Measurements from ENCODE around the gene TFCP2L1.

Gene TFCP2L1

GRCh38 chr2:121281107-121281506 is 3.9 kb downstream of the TFCP2L1 start:
- Histone ChIP-seq H3K4me3 (ENCODE audit: low read length in 2 of 2) (no peak overlapping the region), H3K27ac (replicated peaks; ENCODE audit: low read length) (no peak overlapping the region), H3K27me3 (ENCODE audit: control insufficient read depth in 3 of 3, insufficient read depth in 3 of 3, low read depth in 1 of 3, low read length in 3 of 3) (peaks cover 13 to 57% (median 32%) of the 10 kb centered on the region in 3 experiments), H2BK5ac (ENCODE audit: low read length) (no peak overlapping the region), H4K8ac (ENCODE audit: low read depth, low read length) (no peak overlapping the region), H3K4me2 (ENCODE audit: insufficient read depth, low read length, poor library complexity, severe bottlenecking) (no peak overlapping the region), H3K14ac (ENCODE audit: low read length) (no peak overlapping the region), H2AK5ac (ENCODE audit: low read depth, low read length) (no peak overlapping the region), H2BK12ac (ENCODE audit: low read length) (no peak overlapping the region), H4K91ac (ENCODE audit: low read depth, low read length, poor library complexity) (no peak overlapping the region), H2BK15ac (ENCODE audit: low read length) (no peak overlapping the region), H3K9ac (ENCODE audit: low read depth, low read length, poor library complexity) (no peak overlapping the region), H3K79me1 (ENCODE audit: low read depth, low read length) (no peaks in the 10 kb centered on the region), H2AFZ (ENCODE audit: low read length) (no peak overlapping the region), H3K4me1 (ENCODE audit: control insufficient read depth in 2 of 2, insufficient read depth in 1 of 2, low read depth in 1 of 2, low read length in 2 of 2) (no peaks in the 10 kb centered on the region), H3K4ac (ENCODE audit: low read length) (no peak overlapping the region), H3K9me3 (replicated peaks in 1 of 2; ENCODE audit: control insufficient read depth in 2 of 2, insufficient read depth in 1 of 2, low read depth in 1 of 2, low read length in 2 of 2) (no peaks in the 10 kb centered on the region), H3K23ac (ENCODE audit: low read depth, low read length, poor library complexity) (no peak overlapping the region), H3K36me3 (replicated peaks in 1 of 2; ENCODE audit: control insufficient read depth in 2 of 2, insufficient read depth in 2 of 2, low read length in 2 of 2) (no peaks in the 10 kb centered on the region), H2BK120ac (ENCODE audit: low read depth, low read length) (no peak overlapping the region), H3K18ac (ENCODE audit: low read length) (no peak overlapping the region)
- DNase-seq (ENCODE audit: low spot score) = no peak
- no CpG with 5 or more reads among the region's 19 CpGs for WGBS, 2 donors (ENCODE audit: extremely low coverage in 2 of 2, insufficient read length in 2 of 2, insufficient replicate concordance in 1 of 2)

DNA sequence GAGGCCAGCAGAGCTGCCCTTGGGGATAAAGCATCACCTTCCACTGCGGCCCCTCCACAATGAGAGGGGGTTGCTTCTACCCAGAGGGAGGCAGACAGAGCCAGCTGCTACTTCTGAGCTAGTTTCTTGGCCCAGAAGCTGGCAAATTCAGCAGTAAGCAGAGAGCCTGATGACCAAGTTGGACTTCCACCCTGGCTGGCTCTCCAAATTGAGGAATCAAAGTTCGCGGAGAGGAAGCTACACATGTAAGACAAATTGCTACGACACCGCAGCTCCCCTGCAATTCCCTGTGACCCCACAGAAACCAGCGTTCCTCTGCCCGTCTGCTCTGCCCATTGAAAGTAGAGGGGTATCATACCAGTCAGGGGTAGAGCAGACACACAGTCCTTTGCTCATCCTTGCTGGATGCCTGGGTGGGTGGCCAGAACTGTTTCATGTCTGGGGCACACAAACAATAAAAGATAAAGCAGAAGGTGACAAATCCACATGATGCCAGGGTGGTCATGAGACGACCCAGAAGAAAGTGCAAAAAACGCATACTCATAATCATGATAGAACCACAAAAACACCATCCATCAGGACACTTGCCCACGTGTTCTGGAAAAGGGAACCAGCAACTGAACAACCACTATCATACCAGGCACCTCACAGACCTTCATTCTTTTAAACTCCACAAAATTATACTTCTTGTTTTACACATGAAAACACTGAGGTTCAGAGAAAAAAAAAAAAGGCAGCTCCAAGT is 5.4 kb downstream of the TFCP2L1 start:
- H2AFZ ChIP-seq (ENCODE audit: low read length) = no peak overlapping the region
- no peak overlapping the region for H4K91ac ChIP-seq (ENCODE audit: low read depth, low read length, poor library complexity)
- WGBS, 2 donors (ENCODE audit: extremely low coverage in 2 of 2, insufficient read length in 2 of 2, insufficient replicate concordance in 1 of 2) = no CpG with 5 or more reads among the region's 10 CpGs
- no peak overlapping the region for H3K4me3 ChIP-seq (ENCODE audit: low read length in 2 of 2)
- H3K14ac ChIP-seq (ENCODE audit: low read length) = no peak overlapping the region
- no peaks in the 10 kb centered on the region for H3K4me1 ChIP-seq (ENCODE audit: control insufficient read depth in 2 of 2, insufficient read depth in 1 of 2, low read depth in 1 of 2, low read length in 2 of 2)
- peaks cover 6 to 42% (median 20%) of the 10 kb centered on the region in 3 experiments for H3K27me3 ChIP-seq (ENCODE audit: control insufficient read depth in 3 of 3, insufficient read depth in 3 of 3, low read depth in 1 of 3, low read length in 3 of 3)
- H3K27ac ChIP-seq (replicated peaks; ENCODE audit: low read length) = no peak overlapping the region
- H2BK15ac ChIP-seq (ENCODE audit: low read length) = no peak overlapping the region
- H3K23ac ChIP-seq (ENCODE audit: low read depth, low read length, poor library complexity) = no peak overlapping the region
- no peak overlapping the region for H2AK5ac ChIP-seq (ENCODE audit: low read depth, low read length)
- no peak overlapping the region for H2BK120ac ChIP-seq (ENCODE audit: low read depth, low read length)
- no peak overlapping the region for H3K9ac ChIP-seq (ENCODE audit: low read depth, low read length, poor library complexity)
- no peak overlapping the region for H2BK12ac ChIP-seq (ENCODE audit: low read length)
- H3K4me2 ChIP-seq (ENCODE audit: insufficient read depth, low read length, poor library complexity, severe bottlenecking) = no peak overlapping the region
- no peaks in the 10 kb centered on the region for H3K79me1 ChIP-seq (ENCODE audit: low read depth, low read length)
- H2BK5ac ChIP-seq (ENCODE audit: low read length) = no peak overlapping the region
- H3K4ac ChIP-seq (ENCODE audit: low read length) = no peak overlapping the region
- H3K18ac ChIP-seq (ENCODE audit: low read length) = no peak overlapping the region
- no peaks in the 10 kb centered on the region for H3K36me3 ChIP-seq (replicated peaks in 1 of 2; ENCODE audit: control insufficient read depth in 2 of 2, insufficient read depth in 2 of 2, low read length in 2 of 2)
- no peak overlapping the region for H4K8ac ChIP-seq (ENCODE audit: low read depth, low read length)
- no peak for DNase-seq (ENCODE audit: low spot score)
- H3K9me3 ChIP-seq (replicated peaks in 1 of 2; ENCODE audit: control insufficient read depth in 2 of 2, insufficient read depth in 1 of 2, low read depth in 1 of 2, low read length in 2 of 2) = no peaks in the 10 kb centered on the region

DNA sequence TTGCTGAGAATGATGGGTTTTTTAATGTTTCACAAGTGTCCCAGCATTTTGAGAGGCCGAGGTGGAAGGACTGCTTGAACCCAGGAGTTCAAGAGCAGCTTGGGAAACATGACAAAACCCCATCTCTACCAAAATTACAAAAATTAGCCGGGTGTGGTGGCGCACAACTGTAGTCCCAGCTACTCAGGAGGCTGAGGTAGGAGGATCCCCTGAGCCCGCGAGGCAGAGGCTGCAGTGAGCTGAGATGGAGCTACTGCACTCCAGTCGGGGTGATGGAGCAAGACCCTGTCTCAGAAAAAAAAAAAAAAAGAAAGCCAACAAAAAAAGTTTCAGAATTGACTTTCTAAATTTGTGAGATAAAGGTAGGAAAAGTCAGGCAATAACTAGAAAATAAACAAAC is 8.7 kb downstream of the TFCP2L1 start:
- Histone ChIP-seq H2AK5ac (ENCODE audit: low read depth, low read length) (no peak overlapping the region), H3K36me3 (replicated peaks in 1 of 2; ENCODE audit: control insufficient read depth in 2 of 2, insufficient read depth in 2 of 2, low read length in 2 of 2) (no peaks in the 10 kb centered on the region), H2BK5ac (ENCODE audit: low read length) (no peak overlapping the region), H3K27ac (replicated peaks; ENCODE audit: low read length) (no peak overlapping the region), H3K23ac (ENCODE audit: low read depth, low read length, poor library complexity) (no peak overlapping the region), H3K18ac (ENCODE audit: low read length) (no peak overlapping the region), H2BK120ac (ENCODE audit: low read depth, low read length) (no peak overlapping the region), H2BK12ac (ENCODE audit: low read length) (no peak overlapping the region), H3K4me3 (ENCODE audit: low read length in 2 of 2) (no peak overlapping the region), H2AFZ (ENCODE audit: low read length) (no peak overlapping the region), H3K9ac (ENCODE audit: low read depth, low read length, poor library complexity) (no peak overlapping the region), H4K8ac (ENCODE audit: low read depth, low read length) (no peak overlapping the region), H3K79me1 (ENCODE audit: low read depth, low read length) (no peaks in the 10 kb centered on the region), H3K4me1 (ENCODE audit: control insufficient read depth in 2 of 2, insufficient read depth in 1 of 2, low read depth in 1 of 2, low read length in 2 of 2) (no peaks in the 10 kb centered on the region), H2BK15ac (ENCODE audit: low read length) (no peak overlapping the region), H3K4ac (ENCODE audit: low read length) (no peak overlapping the region), H3K4me2 (ENCODE audit: insufficient read depth, low read length, poor library complexity, severe bottlenecking) (no peak overlapping the region), H3K27me3 (ENCODE audit: control insufficient read depth in 3 of 3, insufficient read depth in 3 of 3, low read depth in 1 of 3, low read length in 3 of 3) (peaks cover 0 to 36% (median 0%) of the 10 kb centered on the region in 3 experiments), H3K14ac (ENCODE audit: low read length) (no peak overlapping the region), H4K91ac (ENCODE audit: low read depth, low read length, poor library complexity) (no peak overlapping the region), H3K9me3 (replicated peaks in 1 of 2; ENCODE audit: control insufficient read depth in 2 of 2, insufficient read depth in 1 of 2, low read depth in 1 of 2, low read length in 2 of 2) (no peaks in the 10 kb centered on the region)
- no peak for DNase-seq (ENCODE audit: low spot score)
- WGBS, 2 donors (ENCODE audit: extremely low coverage in 2 of 2, insufficient read length in 2 of 2, insufficient replicate concordance in 1 of 2) = no CpG with 5 or more reads among the region's 6 CpGs

- WGBS, 2 donors (ENCODE audit: extremely low coverage in 2 of 2, insufficient read length in 2 of 2, insufficient replicate concordance in 1 of 2) = no CpG with 5 or more reads among the region's 3 CpGs
- H3K18ac ChIP-seq (ENCODE audit: low read length) = no peak overlapping the region
- no peaks in the 10 kb centered on the region for H3K36me3 ChIP-seq (replicated peaks in 1 of 2; ENCODE audit: control insufficient read depth in 2 of 2, insufficient read depth in 2 of 2, low read length in 2 of 2)
- H3K79me1 ChIP-seq (ENCODE audit: low read depth, low read length) = no peaks in the 10 kb centered on the region
- no peak overlapping the region for H2BK15ac ChIP-seq (ENCODE audit: low read length)
- H3K27ac ChIP-seq (replicated peaks; ENCODE audit: low read length) = no peak overlapping the region
- no peak overlapping the region for H3K9ac ChIP-seq (ENCODE audit: low read depth, low read length, poor library complexity)
- DNase-seq (ENCODE audit: low spot score) = no peak
- H2AK5ac ChIP-seq (ENCODE audit: low read depth, low read length) = no peak overlapping the region
- no peak overlapping the region for H2BK120ac ChIP-seq (ENCODE audit: low read depth, low read length)
- H2AFZ ChIP-seq (ENCODE audit: low read length) = no peak overlapping the region
- no peak overlapping the region for H3K14ac ChIP-seq (ENCODE audit: low read length)
- H2BK5ac ChIP-seq (ENCODE audit: low read length) = no peak overlapping the region
- no peak overlapping the region for H4K8ac ChIP-seq (ENCODE audit: low read depth, low read length)
- H3K4me2 ChIP-seq (ENCODE audit: insufficient read depth, low read length, poor library complexity, severe bottlenecking) = no peak overlapping the region
- H3K9me3 ChIP-seq (replicated peaks in 1 of 2; ENCODE audit: control insufficient read depth in 2 of 2, insufficient read depth in 1 of 2, low read depth in 1 of 2, low read length in 2 of 2) = no peaks in the 10 kb centered on the region
- H3K4me3 ChIP-seq (ENCODE audit: low read length in 2 of 2) = no peak overlapping the region
- peaks cover 0 to 23% (median 0%) of the 10 kb centered on the region in 3 experiments for H3K27me3 ChIP-seq (ENCODE audit: control insufficient read depth in 3 of 3, insufficient read depth in 3 of 3, low read depth in 1 of 3, low read length in 3 of 3)
- no peak overlapping the region for H3K4ac ChIP-seq (ENCODE audit: low read length)
- H3K4me1 ChIP-seq (ENCODE audit: control insufficient read depth in 2 of 2, insufficient read depth in 1 of 2, low read depth in 1 of 2, low read length in 2 of 2) = no peaks in the 10 kb centered on the region
- no peak overlapping the region for H3K23ac ChIP-seq (ENCODE audit: low read depth, low read length, poor library complexity)
- H4K91ac ChIP-seq (ENCODE audit: low read depth, low read length, poor library complexity) = no peak overlapping the region
- no peak overlapping the region for H2BK12ac ChIP-seq (ENCODE audit: low read length)
Measured at GRCh38 chr2:121273116-121273515, 11.9 kb downstream of the TFCP2L1 start.

All from neuronal stem cell (in vitro differentiated cells).